Liver (tissue), 3 donors: ENCODE measurements around the gene SLC16A6.

ENCODE experiments used
- ATF3 ChIP-seq: IDR thresholded peaks from 2 replicates; pipeline ENCODE4 v1.6.1; 2016; ENCODE audit warnings: antibody characterized with exemption
- CTCF ChIP-seq: fragments of 150-350 bp; IDR thresholded peaks from 2 replicates; pipeline ENCODE4 v1.5.1; 2017; ENCODE audit warnings: improper control_type of control experiment, low read depth, low read length; ENCODE audit not compliant: missing input control
- EGR1 ChIP-seq, 2 donors: IDR thresholded peaks; 2 replicates each; pipeline ENCODE4 v1.6.1; 2016 to 2018; ENCODE audit warnings: antibody characterized with exemption in 2 of 2, low read depth in 2 of 2
- FOXA1 ChIP-seq: IDR thresholded peaks from 2 replicates; pipeline ENCODE4 v1.6.1; 2016; ENCODE audit warnings: antibody characterized with exemption
- HNF4A ChIP-seq, 2 donors: conservative IDR thresholded peaks; 2 replicates each; pipeline ENCODE4 v1.6.1; 2016; ENCODE audit warnings: antibody characterized with exemption in 2 of 2, mild to moderate bottlenecking in 2 of 2
- JUND ChIP-seq, 2 donors: IDR thresholded peaks; 2 replicates each; pipeline ENCODE4 v1.6.1; 2016; ENCODE audit warnings: antibody characterized with exemption in 2 of 2
- MAX ChIP-seq: IDR thresholded peaks from 2 replicates; pipeline ENCODE4 v1.6.1; 2016; ENCODE audit warnings: antibody characterized with exemption
- RAD21 ChIP-seq, 2 donors: IDR thresholded peaks; 2 replicates each; pipeline ENCODE4 v1.6.1; 2016; ENCODE audit warnings: antibody characterized with exemption in 2 of 2, mild to moderate bottlenecking in 2 of 2
- REST ChIP-seq: IDR thresholded peaks from 2 replicates; pipeline ENCODE4 v1.6.1; 2016; ENCODE audit warnings: antibody characterized with exemption, mild to moderate bottlenecking
- RXRA ChIP-seq, 2 donors: IDR thresholded peaks; 2 replicates each; pipeline ENCODE4 v1.6.1; 2017 to 2018; ENCODE audit warnings: antibody characterized with exemption in 2 of 2, mild to moderate bottlenecking in 1 of 2
- SP1 ChIP-seq: IDR thresholded peaks from 2 replicates; pipeline ENCODE4 v1.6.1; 2018; ENCODE audit warnings: antibody characterized with exemption, mild to moderate bottlenecking
- TAF1 ChIP-seq: conservative IDR thresholded peaks from 2 replicates; pipeline ENCODE4 v1.6.1; 2016; ENCODE audit warnings: antibody characterized with exemption, mild to moderate bottlenecking
- YY1 ChIP-seq: IDR thresholded peaks from 2 replicates; pipeline ENCODE4 v1.6.1; 2016; ENCODE audit warnings: antibody characterized with exemption, mild to moderate bottlenecking
- ZBTB33 ChIP-seq: IDR thresholded peaks from 2 replicates; pipeline ENCODE4 v1.6.1; 2016; ENCODE audit warnings: antibody characterized with exemption
- donor health status: healthy.
- donor health status: healthy.

- TF ChIP-seq CTCF (no peak), SP1 (no peak), TAF1 (no peak), EGR1 (IDR thresholded peaks at IDR 0.05; ENCODE audit: low read depth in 2 of 2) (no peak), FOXA1 (no peak), HNF4A (conservative IDR thresholded peaks at IDR 0.05) (no peak), RAD21 (IDR thresholded peaks at IDR 0.05) (no peak), REST (no peak), YY1 (no peak), MAX (no peak), ATF3 (no peak), JUND (IDR thresholded peaks at IDR 0.05) (no peak), RXRA (IDR thresholded peaks at IDR 0.05) (no peak), ZBTB33 (no peak)
Observed at GRCh38 chr17:68315930-68316329, 25.0 kb upstream of the SLC16A6 start.
